Activated CD4-positive, alpha-beta T cell treated with anti-CD3 and anti-CD28 coated beads for 36 hours (primary cell): Measurements from ENCODE around the gene IL31. TPM values are rescaled to one million over a fixed set of nuclear protein-coding genes. Genes with fewer than 3 reads are reported as not detected.

Experiments used
- ATAC-seq: fragments of 200-7000 bp; cut with Tn5 transposase; one replicate; pipeline ENCODE4 v1.10.0; 2021; ENCODE audit warnings: mild to moderate bottlenecking, moderate library complexity
- CTCF ChIA-PET: fragments of 350-600 bp; sonication (Branson Sonifier 250); formaldehyde crosslinking; loops from one replicate; lab custom pipeline; 2021; ENCODE audit warnings: antibody characterized with exemption; lab: Charles Lee
- POLR2A ChIA-PET: fragments of 350-600 bp; sonication (Branson Sonifier 250); formaldehyde crosslinking; loops from one replicate; lab custom pipeline; 2021; ENCODE audit warnings: antibody characterized with exemption, inconsistent platforms; lab: Charles Lee
- DNase-seq: peaks from one replicate; pipeline ENCODE4 v3.0.0-alpha.2; 2020
- H3K27ac Mint-ChIP-seq: one replicate; pipeline ENCODE4 v1.8.0; 2021; ENCODE audit warnings: mixed read lengths
- H3K27me3 Mint-ChIP-seq: one replicate; pipeline ENCODE4 v1.8.0; 2021; ENCODE audit warnings: mixed read lengths
- H3K36me3 Mint-ChIP-seq: one replicate; pipeline ENCODE4 v1.8.0; 2021; ENCODE audit warnings: low read depth, mixed read lengths
- H3K4me1 Mint-ChIP-seq: one replicate; pipeline ENCODE4 v1.8.0; 2021; ENCODE audit warnings: mixed read lengths
- H3K4me3 Mint-ChIP-seq: one replicate; pipeline ENCODE4 v1.8.0; 2021; ENCODE audit warnings: mild to moderate bottlenecking, moderate library complexity, mixed read lengths
- H3K9me3 Mint-ChIP-seq: one replicate; pipeline ENCODE4 v1.8.0; 2021; ENCODE audit warnings: low read depth, mixed read lengths
- intact Hi-C, 2 experiments: fragments of 100-400 bp; cut with DNase I in 1 of 2; cut with micrococcal nuclease in 1 of 2; formaldehyde crosslinking; loops; one replicate each; pipeline versions ENCODE4 v1.14.2 to v1.15.1; 2022 to 2024; cut with DNase I, micrococcal nuclease
- total RNA-seq, 2 experiments: library from RNA; stranded (reverse); gene quantifications; one replicate each; pipeline ENCODE4 v1.2.3, GENCODE V29; 2021

The IL31 gene
- total RNA-seq, 2 experiments from 2014 or later = 2.1 to 4.0 TPM

DNA sequence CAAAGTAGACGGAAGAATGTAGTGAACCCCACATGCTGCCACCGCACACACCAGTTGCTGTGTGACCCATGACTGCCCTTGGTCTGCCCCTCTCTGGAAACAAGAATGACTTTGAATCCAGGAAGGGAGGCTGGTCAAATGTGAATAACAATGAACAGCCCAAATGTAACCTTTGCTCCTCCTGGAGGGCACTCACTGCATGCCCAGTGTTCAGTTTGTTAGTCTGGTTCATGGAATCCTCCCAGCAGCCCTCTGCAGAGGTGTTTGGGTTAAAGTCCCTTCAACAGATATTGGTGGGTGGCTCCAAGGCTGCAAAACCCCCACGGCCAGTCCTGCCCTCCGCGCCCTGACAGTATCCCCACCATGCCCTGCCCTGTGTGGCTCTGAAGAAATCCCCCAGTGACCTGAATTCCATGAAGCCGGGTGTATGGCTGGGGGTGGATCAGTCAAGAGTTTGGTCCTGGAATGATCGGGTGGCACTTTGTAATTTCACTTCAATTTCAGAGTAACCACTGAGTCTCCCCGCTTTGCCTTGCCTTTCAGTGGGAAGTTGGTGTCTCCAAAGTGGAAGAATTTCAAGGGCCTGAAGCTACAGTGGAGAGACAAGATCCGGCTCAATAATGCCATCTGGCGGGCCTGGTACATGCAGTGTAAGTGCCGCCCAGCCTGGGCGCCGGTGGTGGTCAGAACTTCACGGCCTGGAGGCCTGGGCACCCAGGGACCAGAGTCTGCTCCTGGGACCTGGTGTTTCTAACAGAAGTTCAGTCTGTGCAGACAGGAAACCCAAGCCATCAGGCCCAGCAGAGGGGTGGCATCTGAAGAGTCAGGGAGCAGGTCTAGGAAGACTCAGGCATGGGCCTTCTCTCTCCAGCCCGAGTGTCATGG lies 47.1 kb downstream of the IL31 start:
- Mint-ChIP-seq H3K4me1 (peaks cover 22% of the 10 kb centered on the region), H3K27me3 (no peaks in the 10 kb centered on the region), H3K9me3 (no peaks in the 10 kb centered on the region), H3K27ac (no peak overlapping the region), H3K4me3 (no peak overlapping the region), H3K36me3 (peaks cover 3% of the 10 kb centered on the region)
- DNase-seq (no peak), ATAC-seq (no peak)
- ChIA-PET POLR2A (interaction anchor here (0.5 kb wide), 1 partner anchor 169 kb away, joined by 4 read pairs; no protein-coding TSS in a partner anchor), CTCF (interaction anchor here (1.9 kb wide), 1 partner anchor 72 kb away, joined by 6 read pairs; no protein-coding TSS in a partner anchor)
- intact Hi-C loops = no loop called here

DNA sequence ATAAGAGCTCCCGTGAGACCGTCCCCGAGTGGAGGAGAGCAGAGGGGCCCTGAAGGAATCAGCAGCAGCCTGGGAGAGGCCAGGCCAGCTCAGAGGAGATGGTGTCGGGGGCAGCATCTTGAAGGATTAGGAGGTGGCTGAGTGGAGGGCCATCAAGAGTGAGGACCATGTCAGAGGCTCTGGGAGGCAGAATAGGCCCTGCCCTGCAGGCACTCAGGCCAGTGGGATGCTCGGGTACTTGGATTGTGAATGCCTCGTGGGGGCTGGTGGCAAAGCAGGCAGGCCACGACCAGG lies 47.7 kb downstream of the IL31 start:
- H3K27ac Mint-ChIP-seq = peak overlapping the region; percentile 47
- peaks cover 28% of the 10 kb centered on the region for H3K4me1 Mint-ChIP-seq
- ChIA-PET CTCF (interaction anchor here (0.5 to 5.5 kb wide), 2 partner anchors 70 to 243 kb away, joined by 3 to 105 read pairs; no protein-coding TSS in a partner anchor), POLR2A (no interaction called here)
- H3K36me3 Mint-ChIP-seq = peaks cover 3% of the 10 kb centered on the region
- H3K9me3 Mint-ChIP-seq = no peaks in the 10 kb centered on the region
- ATAC-seq (no peak), DNase-seq (no peak)
- intact Hi-C loops = no loop called here
- no peak overlapping the region for H3K4me3 Mint-ChIP-seq
- no peaks in the 10 kb centered on the region for H3K27me3 Mint-ChIP-seq

DNA sequence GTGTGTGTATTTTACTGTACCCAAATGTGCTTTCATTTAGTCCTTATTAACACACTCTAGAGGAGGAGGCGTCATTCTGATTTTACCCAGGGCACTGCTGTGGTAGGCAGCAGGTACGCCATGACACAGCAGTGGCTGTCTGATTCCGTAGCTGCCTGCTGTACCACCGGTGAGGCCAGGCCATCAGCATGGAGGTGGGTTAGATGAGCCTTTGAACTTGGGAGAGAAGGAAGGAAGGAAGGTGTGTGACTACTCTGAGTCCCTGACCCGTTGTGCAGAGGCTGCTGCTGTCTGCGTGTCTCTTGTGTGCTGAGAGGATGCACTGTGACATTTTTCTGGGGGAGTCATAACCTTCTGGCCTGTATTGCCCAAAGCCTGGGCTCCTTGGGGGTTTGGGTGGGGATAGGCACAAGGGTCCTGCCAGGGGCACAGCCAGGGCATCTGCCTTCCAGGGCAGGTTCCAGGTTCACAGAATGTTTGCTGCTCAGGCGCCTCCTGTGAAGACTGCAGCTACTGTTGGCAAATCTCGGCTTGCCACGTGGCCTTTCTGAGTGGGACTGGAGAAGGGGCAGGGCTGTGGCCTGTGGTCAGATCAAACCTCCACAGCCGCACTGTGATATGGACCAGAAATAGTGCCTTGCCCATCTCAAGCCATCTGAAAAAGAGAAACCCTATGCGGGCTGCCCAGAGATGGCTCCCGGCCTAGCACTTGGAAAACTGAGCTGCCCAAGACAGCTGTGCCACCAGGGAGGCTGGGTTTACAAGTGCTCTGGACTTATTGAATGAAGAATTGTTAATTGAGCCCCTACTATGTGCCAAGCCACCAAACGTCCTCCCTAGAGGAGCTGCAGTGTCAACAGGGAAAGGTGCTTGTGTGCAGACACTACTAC lies 48.3 kb downstream of the IL31 start:
- H3K4me1 Mint-ChIP-seq = peaks cover 29% of the 10 kb centered on the region
- no peak overlapping the region for H3K4me3 Mint-ChIP-seq
- peak overlapping the region; percentile 51 for H3K27ac Mint-ChIP-seq
- no peaks in the 10 kb centered on the region for H3K27me3 Mint-ChIP-seq
- POLR2A ChIA-PET = no interaction called here
- no peak for ATAC-seq
- CTCF ChIA-PET = interaction anchor here (0.5 to 5.5 kb wide), 6 partner anchors 33 to 242 kb away, joined by 3 to 105 read pairs (median 3); no protein-coding TSS in a partner anchor
- intact Hi-C loops = no loop called here
- H3K9me3 Mint-ChIP-seq = no peaks in the 10 kb centered on the region
- DNase-seq = no peak
- H3K36me3 Mint-ChIP-seq = peaks cover 3% of the 10 kb centered on the region

DNA sequence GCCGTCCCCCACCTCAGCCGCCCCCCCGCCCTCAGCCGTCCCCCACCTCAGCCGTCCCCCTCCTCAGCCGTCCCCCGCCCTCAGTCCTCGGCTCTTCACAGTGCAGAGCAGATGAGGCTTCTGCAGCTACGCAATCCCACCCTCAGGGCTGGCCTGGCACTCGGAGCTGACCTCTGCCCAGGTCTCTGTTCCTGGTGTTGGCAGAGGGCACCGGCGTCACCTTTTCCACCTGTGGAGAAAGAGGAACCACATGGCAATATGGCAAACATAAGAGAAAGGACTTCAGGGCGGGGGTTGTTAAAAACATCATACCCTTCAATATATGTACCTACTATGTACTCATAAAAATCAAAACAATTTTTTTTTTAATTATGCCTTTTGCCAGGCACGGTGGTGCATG lies 49.7 kb downstream of the IL31 start:
- ChIA-PET POLR2A (no interaction called here), CTCF (interaction anchor here (1.0 to 5.5 kb wide), 18 partner anchors 17 to 208 kb away, joined by 3 to 105 read pairs (median 4); partner anchors contain the start of gene CFAP251)
- ATAC-seq (no peak), DNase-seq (no peak)
- no peaks in the 10 kb centered on the region for H3K27me3 Mint-ChIP-seq
- no peak overlapping the region for H3K4me3 Mint-ChIP-seq
- H3K27ac Mint-ChIP-seq = no peak overlapping the region
- H3K36me3 Mint-ChIP-seq = no peaks in the 10 kb centered on the region
- no peaks in the 10 kb centered on the region for H3K9me3 Mint-ChIP-seq
- peaks cover 34% of the 10 kb centered on the region for H3K4me1 Mint-ChIP-seq
- intact Hi-C loops = no loop called here

DNA sequence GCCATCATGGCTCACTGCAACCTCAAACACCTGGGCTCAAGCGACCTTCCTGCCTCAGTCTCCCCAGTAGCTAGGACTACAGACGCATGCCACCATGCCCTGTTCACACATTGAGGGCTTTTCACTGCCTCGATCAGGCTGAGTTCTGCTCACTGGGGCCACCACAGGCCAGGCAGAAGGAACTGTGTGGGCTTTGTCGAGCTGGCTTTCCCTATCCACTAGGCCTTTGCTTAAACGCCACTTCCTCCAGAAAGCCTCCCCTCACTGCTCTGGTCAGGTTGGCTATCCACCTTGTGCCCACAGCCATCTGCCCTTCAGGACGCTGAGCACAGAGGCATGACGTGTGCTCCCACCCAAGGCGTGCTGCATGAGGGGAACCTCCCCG lies 50.3 kb downstream of the IL31 start:
- ATAC-seq (no peak), DNase-seq (no peak)
- CTCF ChIA-PET = interaction anchor here (0.7 to 5.5 kb wide), 36 partner anchors 9 to 1550 kb away, joined by 3 to 105 read pairs (median 4); partner anchors contain the start of genes CFAP251 and LRRC43
- H3K9me3 Mint-ChIP-seq = no peaks in the 10 kb centered on the region
- intact Hi-C loops = loop anchor here (1.0 to 2.0 kb wide), 3 partner anchors 45 to 205 kb away; partner anchors contain the start of genes CFAP251 (in 1 of the 2) and MLXIP (in 1 of the 2)
- POLR2A ChIA-PET = no interaction called here
- H3K4me1 Mint-ChIP-seq = peaks cover 34% of the 10 kb centered on the region
- H3K27ac Mint-ChIP-seq = peak overlapping the region; percentile 13
- H3K36me3 Mint-ChIP-seq = no peaks in the 10 kb centered on the region
- no peak overlapping the region for H3K4me3 Mint-ChIP-seq
- H3K27me3 Mint-ChIP-seq = no peaks in the 10 kb centered on the region

DNA sequence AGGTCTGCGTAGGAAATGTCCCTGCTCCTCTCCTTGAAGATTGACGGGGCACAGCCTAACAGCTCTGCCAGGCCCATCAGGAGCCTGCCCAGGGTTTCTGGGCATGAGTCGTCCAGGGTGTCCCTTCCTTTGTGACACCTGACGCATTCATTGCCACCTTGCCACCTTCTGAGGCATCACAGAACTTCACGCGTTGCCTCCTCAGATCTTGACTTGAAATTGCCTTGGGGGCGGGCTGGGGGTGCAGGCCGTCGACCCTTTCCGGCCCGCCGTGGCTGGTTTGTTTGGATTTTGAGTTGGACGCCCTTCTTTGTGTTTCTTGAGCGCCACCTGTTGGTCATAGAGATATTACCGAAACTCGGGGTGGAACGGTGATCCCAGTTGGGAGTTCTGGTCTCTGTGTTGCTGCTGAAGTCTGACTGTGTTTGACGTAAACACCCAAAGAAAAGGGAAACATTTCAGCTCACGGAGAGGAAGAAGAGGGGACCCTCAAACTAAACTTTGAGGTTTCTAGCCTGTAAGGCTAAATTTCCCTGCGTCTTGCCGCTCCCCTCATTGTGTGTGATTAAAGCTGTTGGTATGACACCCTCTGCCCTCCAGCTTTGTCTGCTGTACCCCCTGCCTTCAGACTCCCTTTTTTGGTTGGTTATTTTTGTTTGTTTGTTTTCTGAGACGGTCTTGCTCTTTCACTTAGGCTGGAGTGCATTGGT lies 50.8 kb downstream of the IL31 start:
- no peaks in the 10 kb centered on the region for H3K9me3 Mint-ChIP-seq
- peaks cover 34% of the 10 kb centered on the region for H3K4me1 Mint-ChIP-seq
- no peaks in the 10 kb centered on the region for H3K27me3 Mint-ChIP-seq
- CTCF ChIA-PET = interaction anchor here (0.6 to 5.5 kb wide), 45 partner anchors 9 to 1549 kb away, joined by 3 to 105 read pairs (median 4); partner anchors contain the start of genes CFAP251, LRRC43 and MLXIP
- ATAC-seq = peak; percentile 81
- intact Hi-C loops = loop anchor here (1.0 to 2.0 kb wide), 3 partner anchors 44 to 204 kb away; partner anchors contain the start of genes CFAP251 (in 1 of the 2) and MLXIP (in 1 of the 2)
- DNase-seq = peak; percentile 84
- no peaks in the 10 kb centered on the region for H3K36me3 Mint-ChIP-seq
- no peak overlapping the region for H3K4me3 Mint-ChIP-seq
- peak overlapping the region; percentile 85 for H3K27ac Mint-ChIP-seq
- POLR2A ChIA-PET = no interaction called here

Other genes with a start within 250 kb of the IL31 start
- 1 to 10 TPM; 6.4 to 6.6 TPM for gene BCL7A, start 152.3 kb downstream of the IL31 start, total RNA-seq
- 10 to 100 TPM; 17.7 to 26.4 TPM for gene MLXIP, start 95.5 kb downstream of the IL31 start, total RNA-seq
- gene LRRC43, start 8.9 kb upstream of the IL31 start, total RNA-seq = under 1 TPM in 1 of 2 experiments, not detected in 1; 0.37 TPM
- gene B3GNT4, start 29.5 kb upstream of the IL31 start, total RNA-seq = 1 to 10 TPM; 2.0 to 2.6 TPM
- 10 to 100 TPM; 46.3 to 47.0 TPM for gene DIABLO, start 51.8 kb upstream of the IL31 start, total RNA-seq
- 10 to 100 TPM; 24.8 to 26.4 TPM for gene VPS33A, start 92.3 kb upstream of the IL31 start, total RNA-seq
- gene CLIP1, start 248.4 kb upstream of the IL31 start, total RNA-seq = 10 to 100 TPM; 53.9 to 58.6 TPM